ENCODE results near the gene LYRM2. TPM values are rescaled to one million over a fixed set of nuclear protein-coding genes. Genes with fewer than 3 reads are reported as not detected.

Gene LYRM2
- total and polyA plus RNA-seq, 2 of the 8 experiments (the other 6 are each of a cell fraction or from before 2014, with no cell fraction given), result 7.3 to 25.7 TPM

DNA sequence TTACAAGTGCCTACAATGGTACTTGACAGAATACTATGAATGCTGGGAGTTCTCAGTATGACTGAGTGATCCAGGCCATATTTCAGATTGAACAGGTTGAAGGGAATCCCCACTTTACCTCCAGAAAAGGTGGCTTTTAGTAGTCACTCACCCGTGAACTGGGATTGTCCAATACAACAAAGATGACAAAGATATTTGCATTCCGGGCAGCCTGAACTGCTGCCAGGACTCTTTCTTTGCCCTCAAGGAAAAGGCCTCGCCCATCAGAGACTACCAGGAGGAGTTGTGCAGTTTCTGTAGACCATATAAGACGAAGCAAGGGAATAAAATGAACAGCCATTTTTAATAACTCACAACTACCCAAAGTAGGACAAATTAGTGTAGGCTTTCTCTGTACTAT lies 6.3 kb upstream of the LYRM2 start:
- WGBS, 2 experiments (ENCODE audit: extremely low coverage in 1 of 2, insufficient coverage in 1 of 2, insufficient read length in 1 of 2, insufficient replicate concordance in 2 of 2, low coverage in 1 of 2, low lambda C conversion rate in 2 of 2, missing lambda C conversion rate in 1 of 2), result 92% methylated on average over 4 of the region's 4 CpGs; no CpG with 5 or more reads in 1 of the 2 experiments
- Histone ChIP-seq H2BK120ac (replicated peaks; ENCODE audit: low read depth, low read length) (no peak overlapping the region), H3K4me2 (ENCODE audit: insufficient read depth in 1 of 2, low read depth in 2 of 2, low read length in 2 of 2) (no peak overlapping the region), H3K9me3 (ENCODE audit: insufficient read depth in 2 of 2, low read depth in 1 of 2, low read length in 1 of 2) (no peaks in the 10 kb centered on the region), H3K27ac (ENCODE audit: low read depth, low read length) (no peak overlapping the region), H2AFZ (ENCODE audit: low read length) (no peak overlapping the region), H3K79me1 (ENCODE audit: low read depth, low read length) (no peaks in the 10 kb centered on the region), H3K23ac (ENCODE audit: insufficient read length) (no peak overlapping the region), H2BK20ac (ENCODE audit: low read length) (no peak overlapping the region), H2BK5ac (ENCODE audit: low read depth, low read length) (no peak overlapping the region), H3K9ac (replicated peaks in 1 of 4; ENCODE audit: extremely low read depth in 1 of 4, low read depth in 3 of 4, low read length in 3 of 4) (no peak overlapping the region), H3K4me1 (replicated peaks in 1 of 4; ENCODE audit: control insufficient read depth in 3 of 4, insufficient read depth in 4 of 4, low read length in 3 of 4) (no peaks in the 10 kb centered on the region), H4K91ac (replicated peaks; ENCODE audit: insufficient read length, low read length) (no peak overlapping the region), H3K23me2 (ENCODE audit: low read depth, low read length) (no peaks in the 10 kb centered on the region), H3K14ac (ENCODE audit: insufficient read length) (no peak overlapping the region), H3K18ac (ENCODE audit: extremely low read depth, low read length) (no peak overlapping the region), H2BK15ac (ENCODE audit: low read length) (no peak overlapping the region), H3K79me2 (ENCODE audit: control insufficient read depth in 1 of 2, insufficient read depth in 2 of 2, low read length in 2 of 2) (no peaks in the 10 kb centered on the region; a peak in 1 of 4 replicates), H4K20me1 (replicated peaks in 1 of 2; ENCODE audit: control insufficient read depth in 1 of 2, insufficient read depth in 2 of 2, low read length in 2 of 2) (peaks cover 2% of the 10 kb centered on the region in 2 experiments), H3K56ac (replicated peaks; ENCODE audit: insufficient read length, low read depth, low read length) (no peak overlapping the region), H3K27me3 (replicated peaks in 1 of 4; ENCODE audit: control insufficient read depth in 3 of 4, extremely low read depth in 1 of 4, insufficient read depth in 3 of 4, low read length in 3 of 4) (no peaks in the 10 kb centered on the region), H2AK5ac (ENCODE audit: low read depth, low read length) (no peak overlapping the region), H4K8ac (ENCODE audit: extremely low read depth, insufficient read depth, low read length) (no peak overlapping the region), H2BK12ac (ENCODE audit: low read depth, low read length) (no peak overlapping the region), H3K4me3 (ENCODE audit: extremely low read depth in 1 of 4, insufficient read depth in 2 of 4, low read depth in 3 of 4, low read length in 4 of 4) (no peak overlapping the region), H3K36me3 (ENCODE audit: control insufficient read depth in 2 of 4, insufficient read depth in 4 of 4, low read length in 3 of 4) (peaks cover 28 to 77% (median 73%) of the 10 kb centered on the region in 4 experiments), H3K4ac (replicated peaks; ENCODE audit: insufficient read length, low read depth, low read length) (no peak overlapping the region), H4K5ac (ENCODE audit: insufficient read length, low read depth, low read length) (no peak overlapping the region)
- ChIA-PET CTCF (ENCODE audit: partially characterized antibody) (interaction anchor here (0.5 to 0.8 kb wide), 2 partner anchors 21 to 32 kb away, joined by 3 read pairs; no protein-coding TSS in a partner anchor), POLR2A (ENCODE audit: partially characterized antibody) (no interaction called here)
- DNase-seq (ENCODE audit: low read depth in 1 of 2, low spot score in 2 of 2) (no peak), FAIRE-seq (no peak)
- TF ChIP-seq POLR2AphosphoS5 (IDR thresholded peaks at IDR 0.05; ENCODE audit: low read depth, low read length) (no peak), PHF8 (conservative IDR thresholded peaks at IDR 0.05; ENCODE audit: low read depth, low read length) (no peak), TEAD4 (IDR thresholded peaks at IDR 0.05; ENCODE audit: low read depth, low read length) (no peak), HDAC2 (IDR thresholded peaks at IDR 0.05; ENCODE audit: borderline replicate concordance in 1 of 2, low read depth in 2 of 2, low read length in 2 of 2) (no peak), SIRT6 (IDR thresholded peaks at IDR 0.05; ENCODE audit: low read length) (no peak), TAF7 (optimal IDR thresholded peaks at IDR 0.05; ENCODE audit: borderline replicate concordance, low read depth, low read length) (no peak), SP4 (IDR thresholded peaks at IDR 0.05; ENCODE audit: low read length) (no peak), SRF (IDR thresholded peaks at IDR 0.05; ENCODE audit: low read depth, low read length) (no peak), EGR1 (IDR thresholded peaks at IDR 0.05; ENCODE audit: borderline replicate concordance, low read depth, low read length) (no peak), ASH2L (IDR thresholded peaks at IDR 0.05; ENCODE audit: low read length) (no peak), KDM1A (IDR thresholded peaks at IDR 0.05; ENCODE audit: borderline replicate concordance, low read length) (no peak), HDAC6 (IDR thresholded peaks at IDR 0.05; ENCODE audit: low read depth, low read length) (no peak)
- TF ChIP-seq, protein P1, sequence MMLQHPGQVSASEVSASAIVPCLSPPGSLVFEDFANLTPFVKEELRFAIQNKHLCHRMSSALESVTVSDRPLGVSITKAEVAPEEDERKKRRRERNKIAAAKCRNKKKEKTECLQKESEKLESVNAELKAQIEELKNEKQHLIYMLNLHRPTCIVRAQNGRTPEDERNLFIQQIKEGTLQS (IDR thresholded peaks at IDR 0.05; ENCODE audit: insufficient read depth, low read depth, low read length), result no peak
- TF ChIP-seq, protein P2, sequence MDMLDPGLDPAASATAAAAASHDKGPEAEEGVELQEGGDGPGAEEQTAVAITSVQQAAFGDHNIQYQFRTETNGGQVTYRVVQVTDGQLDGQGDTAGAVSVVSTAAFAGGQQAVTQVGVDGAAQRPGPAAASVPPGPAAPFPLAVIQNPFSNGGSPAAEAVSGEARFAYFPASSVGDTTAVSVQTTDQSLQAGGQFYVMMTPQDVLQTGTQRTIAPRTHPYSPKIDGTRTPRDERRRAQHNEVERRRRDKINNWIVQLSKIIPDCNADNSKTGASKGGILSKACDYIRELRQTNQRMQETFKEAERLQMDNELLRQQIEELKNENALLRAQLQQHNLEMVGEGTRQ (IDR thresholded peaks at IDR 0.05; ENCODE audit: low read length), result no peak
